Hematopoietic multipotent progenitor cell (in vitro differentiated cells): ENCODE measurements around the gene VAMP7. TPM values are rescaled to one million over a fixed set of nuclear protein-coding genes. Genes with fewer than 3 reads are reported as not detected.
"Not testable (repeated sequence)": the region's sequence is repeated elsewhere in the genome, so short reads cannot be mapped to it uniquely, and the experiment has no call there.

Experiments
- DNase-seq, 3 donors: peaks; one replicate each; pipeline ENCODE4 v3.0.0-alpha.2; 2011 to 2015; ENCODE audit warnings: low read depth in 2 of 3, low spot score in 2 of 3
- small RNA-seq: library from RNA; depleted of rRNA; stranded (forward); fragments of <200 nt; gene quantifications from one replicate; pipeline ENCODE3, GENCODE V24; 2012
- total RNA-seq: library from RNA; depleted of rRNA; stranded (reverse); fragments of >200 nt; gene quantifications from one replicate; pipeline ENCODE4 v1.2.3, GENCODE V29; 2012

VAMP7 gene
- total RNA-seq, 1 donor = 22.4 TPM

GRCh38 chrX:155986995-155987394 is 105.8 kb downstream of the VAMP7 start:
- DNase-seq = not testable (repeated sequence)

GRCh38 chrX:155988859-155989258 is 107.7 kb downstream of the VAMP7 start:
- DNase-seq = no peak

Small RNA genes within 50 kb of the gene (small RNA-seq; reads per million reads assigned to genes)
- not detected for gene DPH3P2

Other genes with a start within 250 kb of the VAMP7 start
- 4.6 TPM for gene IL9R, start 116.4 kb downstream of the VAMP7 start, total RNA-seq